Motor neuron (in vitro differentiated cells): Measurements from ENCODE around the gene SYTL3. TPM values are rescaled to one million over a fixed set of nuclear protein-coding genes. Genes with fewer than 3 reads are reported as not detected.
A peak's percentile ranks its signal among the peaks of the same experiment; 100 is the strongest.
"Not testable (repeated sequence)": the region's sequence is repeated elsewhere in the genome, so short reads cannot be mapped to it uniquely, and the experiment has no call there.

ENCODE experiments used
- ATAC-seq, 8 experiments: fragments of 200-7000 bp; cut with Tn5 transposase; replicated peaks in 6 of 8; 2 replicates each; pipeline ENCODE4 v1.8.0; 2021; ENCODE audit warnings: mild to moderate bottlenecking in 8 of 8, moderate library complexity in 8 of 8
- H3K27ac ChIP-seq, 2 donors: fragments of 250-450 bp; sonication (Bioruptor Pico); 2 replicates each; pipeline ENCODE4 v1.9.0; 2021; ENCODE audit warnings: antibody characterized with exemption in 2 of 2, mild to moderate bottlenecking in 2 of 2, moderate library complexity in 1 of 2
- H3K4me1 ChIP-seq, 2 donors: fragments of 250-450 bp; sonication (Bioruptor Pico); replicated peaks in 1 of 2; 2 replicates each; pipeline ENCODE4 v1.6.1; 2021; ENCODE audit warnings: antibody characterized with exemption in 2 of 2, mild to moderate bottlenecking in 2 of 2, moderate library complexity in 1 of 2
- H3K4me3 ChIP-seq, 5 donors: fragments of 250-450 bp; sonication (Bioruptor Pico); 2 replicates each; pipeline ENCODE4 v1.9.0; 2021; ENCODE audit warnings: antibody characterized with exemption in 5 of 5, mild to moderate bottlenecking in 5 of 5, moderate library complexity in 4 of 5
- WGBS, 10 experiments: fragments of 450-650 bp; shearing (Covaris generic); methylation state at CpG; one replicate each; pipeline ENCODE4 v1.0.0; 2022; 5-methylcytosine and 5-hydroxymethylcytosine counted together
- in situ Hi-C, 9 experiments: fragments of 400-800 bp; cut with MboI; loops; one replicate each; pipeline ENCODE4 v1.15.0; 2021; ENCODE audit warnings: low sequenced_read_pairs in 9 of 9, low pct_unique_long_range_greater_than_20kb in 2 of 9; ENCODE audit not compliant: unreplicated experiment in 9 of 9
- total RNA-seq, 8 experiments: library from RNA; unstranded; fragments of 300-600 nt; gene quantifications; 2 replicates each; pipeline versions ENCODE4 v1.2.3 to v1.2.4, GENCODE V29; 2022

SYTL3 gene
- 10 to 100 TPM in 1 of 8 experiments, 1 to 10 TPM in 4, under 1 TPM in 3; 0.52 to 15.5 (median 1.3) TPM for total RNA-seq

DNA sequence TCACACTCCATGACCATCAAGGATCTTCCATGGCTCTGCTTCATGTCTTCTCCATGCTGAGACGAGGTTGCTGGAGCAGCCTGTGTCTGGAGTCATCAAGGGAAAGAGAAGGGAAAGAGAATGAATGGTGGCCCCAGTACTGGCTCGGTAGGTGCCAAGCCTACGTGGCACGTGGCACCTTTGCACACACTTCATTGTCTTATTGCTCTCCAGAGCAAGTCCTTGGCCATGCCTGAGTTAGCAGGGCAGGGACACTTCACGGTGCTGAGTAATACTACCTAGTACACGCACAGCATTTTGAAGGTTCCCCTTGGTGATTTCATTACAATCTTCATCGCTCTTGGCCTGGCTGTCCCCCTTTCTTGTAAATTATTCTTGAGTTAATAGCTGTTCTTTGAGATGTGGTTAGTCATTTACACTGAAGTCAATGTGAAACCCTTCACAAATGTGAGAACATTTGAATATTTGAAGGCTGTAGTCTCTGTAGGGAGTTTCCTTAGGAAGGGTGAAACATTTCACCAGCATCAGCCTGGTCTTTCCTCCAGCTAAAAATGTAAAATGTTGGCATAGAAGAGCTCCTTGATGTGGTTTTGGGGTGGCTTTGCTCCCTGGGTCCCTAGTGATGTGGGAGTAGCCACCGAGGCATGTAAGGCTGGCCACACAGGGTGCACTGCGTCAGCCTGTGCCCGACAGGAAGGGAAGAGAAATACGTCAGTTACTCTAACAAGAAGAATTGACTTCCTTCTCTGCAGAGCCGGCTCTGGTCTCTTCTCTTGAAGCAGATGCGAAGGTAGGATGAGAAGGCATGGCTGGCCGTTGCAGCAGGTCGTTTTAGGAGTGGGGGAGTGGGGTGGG lies at the start of gene SYTL3:
SYTL3 (plus strand) TSS at position 766 of the 855 bp plus-strand sequence. CDS start 13,215 bp downstream, outside the sequence.
- no peak within 1 kb of the TSS for H3K4me3 ChIP-seq
- ATAC-seq, result peak in 3 of 8 experiments; percentile 5 to 61 (median 40)
- peaks cover 0 to 4% of the 10 kb centered on the region in 2 donors for H3K4me1 ChIP-seq
- in situ Hi-C loops, result no loop called here
- H3K27ac ChIP-seq, result no peak within 1 kb of the TSS
- WGBS, 10 experiments, result 11 to 80% (median 47%) methylated on average over 1 to 11 of the region's 15 CpGs

- no peak overlapping the region for H3K27ac ChIP-seq
- WGBS, 10 experiments, result 65 to 98% (median 86%) methylated on average over 5 to 15 of the region's 15 CpGs
- no peak for ATAC-seq
- no peak overlapping the region for H3K4me3 ChIP-seq
- no peaks in the 10 kb centered on the region for H3K4me1 ChIP-seq
- in situ Hi-C loops, result loop anchor here in 1 of 9 experiments (10.0 kb wide), 1 partner anchor 389 kb away; no protein-coding TSS in a partner anchor
These were observed 46.4 kb upstream of the SYTL3 start for GRCh38 chr6:158603261-158604047.

DNA sequence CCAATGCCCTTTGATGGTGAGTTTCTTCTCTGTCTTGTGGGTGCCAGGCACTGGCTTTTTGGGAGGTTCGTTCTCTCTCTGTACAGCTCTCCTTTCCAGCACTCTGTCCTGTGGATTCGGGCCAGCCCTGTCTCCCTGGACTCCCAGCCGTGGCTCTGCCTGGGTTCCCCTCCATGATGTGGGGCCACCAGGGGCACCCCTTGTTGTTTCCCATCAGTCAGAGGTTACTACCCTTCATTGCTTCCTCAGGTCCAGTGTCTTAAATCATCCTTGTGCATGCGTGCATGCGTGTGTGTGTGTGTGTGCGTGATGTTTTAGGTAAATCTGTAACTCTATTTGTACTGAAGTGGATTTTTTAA lies 45.8 kb upstream of the SYTL3 start:
- WGBS, 10 experiments, result 61 to 100% (median 92%) methylated on average over 2 to 6 of the region's 6 CpGs; no CpG with 5 or more reads in 3 of the 10 experiments
- H3K4me3 ChIP-seq, result no peak overlapping the region
- ATAC-seq, result no peak
- H3K27ac ChIP-seq, result no peak overlapping the region
- H3K4me1 ChIP-seq, result no peaks in the 10 kb centered on the region
- in situ Hi-C loops, result loop anchor here in 1 of 9 experiments (10.0 kb wide), 1 partner anchor 389 kb away; no protein-coding TSS in a partner anchor

GRCh38 chr6:158605266-158605878 lies 44.5 kb upstream of the SYTL3 start:
- ATAC-seq, result peak in 7 of 8 experiments; percentile 42 to 74 (median 61)
- WGBS, 10 experiments, result 32 to 84% (median 58%) methylated on average over 3 to 13 of the region's 13 CpGs; no CpG with 5 or more reads in 1 of the 10 experiments
- in situ Hi-C loops, result loop anchor here in 1 of 9 experiments (10.0 kb wide), 1 partner anchor 391 kb away; no protein-coding TSS in a partner anchor
- H3K4me1 ChIP-seq, result no peaks in the 10 kb centered on the region
- H3K4me3 ChIP-seq, result no peak overlapping the region
- H3K27ac ChIP-seq, result no peak overlapping the region

DNA sequence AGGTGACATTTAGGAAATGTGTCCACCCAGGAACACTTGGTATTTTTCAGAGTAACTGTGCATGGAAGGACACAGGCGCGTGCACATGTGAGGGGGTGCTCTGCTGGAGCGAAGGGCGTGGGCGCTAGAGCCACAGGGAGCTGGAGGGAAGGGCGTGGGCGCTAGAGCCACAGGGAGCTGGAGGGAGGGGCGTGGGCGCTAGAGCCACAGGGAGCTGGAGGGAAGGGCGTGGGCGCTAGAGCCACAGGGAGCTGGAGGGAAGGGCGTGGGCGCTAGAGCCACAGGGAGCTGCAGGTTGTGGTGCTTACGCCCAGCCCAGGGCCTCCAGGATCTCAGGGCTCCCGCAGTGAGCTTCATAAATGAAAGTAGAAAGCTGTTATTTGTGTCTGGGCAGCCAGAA lies 43.8 kb upstream of the SYTL3 start:
- H3K4me3 ChIP-seq, H3K27ac ChIP-seq, H3K4me1 ChIP-seq, ATAC-seq: not testable (repeated sequence)
- 100% methylated on average over 1 to 2 of the region's 15 CpGs; no CpG with 5 or more reads in 8 of the 10 experiments for WGBS, 10 experiments
- in situ Hi-C loops, result loop anchor here in 1 of 9 experiments (10.0 kb wide), 1 partner anchor 391 kb away; no protein-coding TSS in a partner anchor

- Histone ChIP-seq H3K4me1 (no peaks in the 10 kb centered on the region), H3K27ac (no peak overlapping the region), H3K4me3 (no peak overlapping the region)
- no peak for ATAC-seq
- 80 to 100% (median 92%) methylated on average over 1 to 5 of the region's 7 CpGs; no CpG with 5 or more reads in 3 of the 10 experiments for WGBS, 10 experiments
- in situ Hi-C loops, result loop anchor here in 1 of 9 experiments (10.0 kb wide), 1 partner anchor 392 kb away; no protein-coding TSS in a partner anchor
These were observed 42.9 kb upstream of the SYTL3 start for GRCh38 chr6:158606935-158607334.

DNA sequence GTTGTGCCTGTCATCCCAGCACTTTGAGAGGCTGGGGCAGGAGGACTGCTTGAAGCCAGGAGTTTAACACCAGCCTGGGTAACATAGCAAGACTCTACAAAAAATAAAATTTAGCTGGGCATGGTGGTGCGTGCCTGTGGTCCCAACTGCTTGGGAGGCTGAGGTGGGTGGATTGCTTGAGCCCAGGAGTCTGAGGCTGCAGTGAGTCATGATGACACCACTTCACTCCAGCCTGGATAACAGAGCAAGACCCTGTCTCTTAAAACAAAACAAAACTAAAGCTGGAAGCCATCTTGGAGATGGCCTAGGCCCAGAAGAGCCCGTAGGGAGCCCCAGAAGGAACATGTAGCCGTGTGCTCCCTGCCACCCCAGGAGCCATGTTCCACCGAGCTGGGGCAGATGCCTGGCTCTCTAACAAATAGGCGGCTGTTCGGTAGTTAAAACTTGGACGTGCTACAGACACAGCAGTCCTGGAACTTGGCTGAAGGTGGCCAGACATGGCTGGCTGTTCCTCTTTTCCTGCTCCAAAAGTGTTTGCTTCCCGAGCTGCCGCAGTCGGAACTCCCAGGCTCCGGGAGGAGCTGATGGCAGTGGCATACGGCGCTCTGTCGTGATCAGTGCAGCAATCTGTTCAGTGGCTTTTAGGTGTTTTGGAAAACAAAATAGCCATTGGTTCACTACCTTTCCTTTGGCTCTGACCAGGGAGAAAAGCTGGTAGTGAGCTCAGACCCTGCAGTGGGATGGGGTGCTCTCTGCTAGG lies 42.3 kb upstream of the SYTL3 start:
- H3K4me3 ChIP-seq, result no peak overlapping the region
- no peaks in the 10 kb centered on the region for H3K4me1 ChIP-seq
- 50 to 100% (median 92%) methylated on average over 1 to 9 of the region's 14 CpGs; no CpG with 5 or more reads in 2 of the 10 experiments for WGBS, 10 experiments
- no peak for ATAC-seq
- H3K27ac ChIP-seq, result no peak overlapping the region
- in situ Hi-C loops, result loop anchor here in 1 of 9 experiments (10.0 kb wide), 1 partner anchor 393 kb away; no protein-coding TSS in a partner anchor

GRCh38 chr6:158608221-158608620 lies 41.6 kb upstream of the SYTL3 start:
- Histone ChIP-seq H3K4me3 (no peak overlapping the region), H3K4me1 (no peaks in the 10 kb centered on the region), H3K27ac (no peak overlapping the region)
- no peak for ATAC-seq
- WGBS, 10 experiments, result 75 to 100% (median 96%) methylated on average over 1 to 8 of the region's 12 CpGs; no CpG with 5 or more reads in 3 of the 10 experiments
- in situ Hi-C loops, result loop anchor here in 1 of 9 experiments (10.0 kb wide), 1 partner anchor 393 kb away; no protein-coding TSS in a partner anchor

DNA sequence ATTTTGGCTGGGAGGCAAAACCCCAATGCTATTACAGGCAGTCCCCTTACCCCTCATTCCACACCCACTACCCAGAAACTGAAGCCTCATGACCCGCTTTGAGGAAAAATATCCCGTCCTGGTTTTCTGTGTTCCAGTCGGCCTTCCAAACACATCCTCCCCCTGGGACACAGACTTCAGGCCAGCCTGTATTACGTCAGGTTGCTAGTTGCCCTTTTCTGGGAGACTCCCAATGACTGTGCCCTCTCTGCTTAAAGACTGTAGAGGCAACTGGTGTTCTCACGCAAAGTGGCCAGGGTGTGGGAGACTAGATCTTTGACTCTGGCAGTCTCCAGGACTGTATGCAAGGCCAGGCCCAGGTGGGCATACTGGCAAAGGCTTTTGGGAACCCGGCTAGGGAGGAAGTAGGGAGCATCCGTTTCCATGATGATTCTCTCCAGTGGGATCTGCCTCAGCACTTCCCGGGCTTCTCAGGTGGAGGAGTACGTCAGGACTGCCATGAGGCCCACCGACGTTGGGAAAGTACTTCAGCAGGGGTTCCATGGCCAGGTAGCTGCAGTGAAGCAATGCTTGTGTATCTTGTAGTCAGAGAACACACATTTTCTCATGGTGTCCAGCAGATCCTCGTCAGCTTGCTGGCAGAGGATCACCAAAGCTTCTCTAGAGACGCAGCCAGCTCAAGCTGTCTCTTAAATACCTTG lies 40.2 kb upstream of the SYTL3 start:
- in situ Hi-C loops, result loop anchor here in 1 of 9 experiments (10.0 kb wide), 1 partner anchor 395 kb away; no protein-coding TSS in a partner anchor
- no peak for ATAC-seq
- H3K27ac ChIP-seq, result no peak overlapping the region
- WGBS, 10 experiments, result 90 to 100% (median 98%) methylated on average over 2 to 8 of the region's 13 CpGs; no CpG with 5 or more reads in 2 of the 10 experiments
- no peak overlapping the region for H3K4me3 ChIP-seq
- no peaks in the 10 kb centered on the region for H3K4me1 ChIP-seq

GRCh38 chr6:158610319-158610968 lies 39.4 kb upstream of the SYTL3 start:
- H3K4me3 ChIP-seq, result no peak overlapping the region
- H3K27ac ChIP-seq, result no peak overlapping the region
- in situ Hi-C loops, result no loop called here
- no peak for ATAC-seq
- 0 to 100% (median 87%) methylated on average over 1 to 9 of the region's 9 CpGs; no CpG with 5 or more reads in 4 of the 10 experiments for WGBS, 10 experiments
- no peaks in the 10 kb centered on the region for H3K4me1 ChIP-seq

DNA sequence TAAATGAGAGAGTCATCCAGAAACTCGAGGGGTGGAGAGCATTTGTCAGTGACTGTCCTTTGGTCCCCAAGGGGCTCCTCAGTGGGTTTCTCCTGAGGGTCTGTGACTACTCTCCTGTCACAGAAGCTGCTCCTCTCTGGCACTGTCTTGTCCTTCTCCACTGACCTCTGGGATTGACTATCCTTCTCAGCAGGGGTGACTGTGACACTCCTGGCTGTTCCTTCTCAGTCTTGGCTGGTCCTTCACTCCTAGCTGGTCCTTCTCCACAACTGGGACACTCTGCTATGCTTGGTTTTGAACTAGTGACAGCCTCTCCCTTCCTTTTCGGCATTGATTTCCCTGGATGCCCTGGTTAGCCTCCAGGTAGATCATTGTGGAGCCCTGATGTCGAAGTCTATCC lies 38.8 kb upstream of the SYTL3 start:
- in situ Hi-C loops, result no loop called here
- Histone ChIP-seq H3K4me3 (no peak overlapping the region), H3K27ac (no peak overlapping the region), H3K4me1 (no peaks in the 10 kb centered on the region)
- no peak for ATAC-seq
- WGBS, 10 experiments, result 83 to 100% (median 97%) methylated on average over 1 to 3 of the region's 3 CpGs; no CpG with 5 or more reads in 4 of the 10 experiments
